CD4-positive, alpha-beta memory T cell (primary cell): ENCODE data around the gene FOXJ3. TPM values are rescaled to one million over a fixed set of nuclear protein-coding genes. Genes with fewer than 3 reads are reported as not detected.
A peak's percentile ranks its signal among the peaks of the same experiment; 100 is the strongest.

Experiments used
- CTCF ChIA-PET: fragments of 350-600 bp; sonication (Branson Sonifier 250); formaldehyde crosslinking; loops from one replicate; lab custom pipeline; 2021; ENCODE audit warnings: inconsistent platforms; ENCODE audit not compliant: partially characterized antibody; lab: Charles Lee
- POLR2A ChIA-PET: fragments of 350-600 bp; sonication (Branson Sonifier 250); formaldehyde crosslinking; loops from one replicate; lab custom pipeline; 2021; ENCODE audit not compliant: partially characterized antibody; lab: Charles Lee
- DNase-seq, 5 donors: peaks; one replicate each; pipeline versions ENCODE4 v3.0.0 to v3.0.0-alpha.2; 2020 to 2022; ENCODE audit warnings: mixed read lengths in 1 of 5
- H3K27ac ChIP-seq: one replicate; pipeline ENCODE4 v1.7.0; 2013; ENCODE audit warnings: low read depth, low read length
- H3K27me3 ChIP-seq: 2 replicates; pipeline ENCODE4 v1.7.0; 2013; ENCODE audit warnings: mild to moderate bottlenecking, low read length, moderate library complexity; ENCODE audit not compliant: insufficient read depth
- H3K36me3 ChIP-seq: 2 replicates; pipeline ENCODE4 v1.7.0; 2013; ENCODE audit warnings: mild to moderate bottlenecking, low read length, moderate library complexity; ENCODE audit not compliant: insufficient read depth
- H3K4me1 ChIP-seq: 2 replicates; pipeline ENCODE4 v1.7.0; 2013; ENCODE audit warnings: mild to moderate bottlenecking, low read length, moderate library complexity; ENCODE audit not compliant: insufficient read depth
- H3K4me3 ChIP-seq, 2 donors: one replicate each; pipeline ENCODE4 v1.7.0; 2013; ENCODE audit warnings: low read length in 2 of 2, mild to moderate bottlenecking in 1 of 2
- H3K9me3 ChIP-seq, 2 donors: one replicate each; pipeline ENCODE4 v1.7.0; 2013; ENCODE audit warnings: low read length in 2 of 2, control low read depth in 1 of 2; ENCODE audit not compliant: control insufficient read depth in 1 of 2
- H3K27ac Mint-ChIP-seq, 7 donors: one replicate each; pipeline ENCODE4 v1.8.0; 2020 to 2021; ENCODE audit warnings: mixed read lengths in 7 of 7, mild to moderate bottlenecking in 6 of 7, inconsistent platforms in 3 of 7, moderate library complexity in 3 of 7
- H3K27me3 Mint-ChIP-seq, 2 donors: one replicate each; pipeline ENCODE4 v1.8.0; 2020 to 2021; ENCODE audit warnings: mixed read lengths in 2 of 2
- H3K36me3 Mint-ChIP-seq, 2 donors: one replicate each; pipeline ENCODE4 v1.8.0; 2020 to 2021; ENCODE audit warnings: mixed read lengths in 2 of 2, inconsistent platforms in 1 of 2, mild to moderate bottlenecking in 1 of 2
- H3K4me1 Mint-ChIP-seq, 4 donors: one replicate each; pipeline ENCODE4 v1.8.0; 2020 to 2021; ENCODE audit warnings: mixed read lengths in 4 of 4, mild to moderate bottlenecking in 1 of 4
- H3K4me3 Mint-ChIP-seq, 8 donors: one replicate each; pipeline ENCODE4 v1.8.0; 2020 to 2021; ENCODE audit warnings: mixed read lengths in 8 of 8, mild to moderate bottlenecking in 7 of 8, moderate library complexity in 6 of 8, inconsistent platforms in 3 of 8
- H3K9me3 Mint-ChIP-seq, 8 donors: one replicate each; pipeline ENCODE4 v1.8.0; 2020 to 2021; ENCODE audit warnings: mixed read lengths in 8 of 8, mild to moderate bottlenecking in 5 of 8, inconsistent platforms in 3 of 8, moderate library complexity in 1 of 8
- intact Hi-C: fragments of 100-400 bp; cut with micrococcal nuclease; formaldehyde crosslinking; loops from one replicate; pipeline ENCODE4 v1.15.1; 2023
- polyA plus RNA-seq, 2 donors: library from polyadenylated mRNA; unstranded; fragments of 300-500 nt; fragmentation: Illumina TruSeq; gene quantifications; one replicate each; pipeline ENCODE4 v1.2.3, GENCODE V29; 2021
- total RNA-seq, 2 experiments: library from RNA; stranded (reverse); gene quantifications; one replicate each; pipeline ENCODE4 v1.2.3, GENCODE V29; 2021

FOXJ3 gene
- total and polyA plus RNA-seq, 4 experiments from 2014 or later = 23.7 to 102 (median 72.0) TPM

DNA sequence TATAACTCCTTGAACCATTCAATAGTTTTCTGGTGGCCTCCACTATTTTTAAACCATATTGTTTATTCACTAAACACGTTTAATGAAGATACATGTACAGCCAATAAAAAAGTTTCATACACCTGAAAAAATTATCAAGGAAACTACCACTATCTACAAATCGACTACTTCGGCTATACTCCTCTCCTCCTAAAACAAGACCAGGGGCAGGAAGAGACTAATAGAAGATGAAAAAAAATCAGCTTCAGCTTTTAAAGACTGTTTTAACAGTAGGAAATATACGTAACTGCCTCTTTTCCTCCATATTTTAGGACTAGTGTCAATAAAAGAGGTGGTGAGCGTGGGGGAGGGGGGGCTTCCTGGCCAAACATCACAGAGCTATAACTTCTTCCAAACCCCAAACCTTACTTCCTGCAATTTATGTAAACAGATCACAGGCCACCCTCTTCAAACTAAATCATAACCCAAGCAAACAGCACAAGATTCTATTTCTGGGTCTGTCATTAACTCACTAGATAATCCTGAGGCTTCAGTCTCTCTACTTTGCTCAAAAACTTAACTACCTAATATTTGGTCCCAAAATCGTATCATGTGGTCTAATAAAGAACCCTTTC lies 15.1 kb downstream of the FOXJ3 start:
- Mint-ChIP-seq H3K9me3 (no peaks in the 10 kb centered on the region), H3K27ac (peak overlapping the region; percentile 85 to 94 (median 91)), H3K36me3 (peaks cover 0 to 16% of the 10 kb centered on the region in 2 donors), H3K4me3 (peak overlapping the region; percentile 73 to 92 (median 82)), H3K4me1 (peaks cover 72 to 95% (median 88%) of the 10 kb centered on the region in 4 donors), H3K27me3 (no peaks in the 10 kb centered on the region)
- Histone ChIP-seq H3K36me3 (no peaks in the 10 kb centered on the region), H3K27me3 (no peaks in the 10 kb centered on the region), H3K27ac (peak overlapping the region; percentile 51), H3K4me1 (peaks cover 92% of the 10 kb centered on the region), H3K4me3 (peak overlapping the region in 1 of 2 donors; percentile 6), H3K9me3 (no peaks in the 10 kb centered on the region)
- POLR2A ChIA-PET = interaction anchor here (0.9 to 3.3 kb wide), 11 partner anchors 9 to 447 kb away, joined by 3 to 32 read pairs (median 3); partner anchors contain the start of genes C1orf50, CCDC30, FOXJ3 and P3H1
- DNase-seq = peak; percentile 54 to 66 (median 62)
- intact Hi-C loops = loop anchor here (1.0 to 10.0 kb wide), 2 partner anchors 15 to 255 kb away; partner anchors contain the start of gene FOXJ3
- CTCF ChIA-PET = interaction anchor here (0.7 to 1.9 kb wide), 3 partner anchors 18 to 146 kb away, joined by 3 to 9 read pairs (median 4); no protein-coding TSS in a partner anchor

DNA sequence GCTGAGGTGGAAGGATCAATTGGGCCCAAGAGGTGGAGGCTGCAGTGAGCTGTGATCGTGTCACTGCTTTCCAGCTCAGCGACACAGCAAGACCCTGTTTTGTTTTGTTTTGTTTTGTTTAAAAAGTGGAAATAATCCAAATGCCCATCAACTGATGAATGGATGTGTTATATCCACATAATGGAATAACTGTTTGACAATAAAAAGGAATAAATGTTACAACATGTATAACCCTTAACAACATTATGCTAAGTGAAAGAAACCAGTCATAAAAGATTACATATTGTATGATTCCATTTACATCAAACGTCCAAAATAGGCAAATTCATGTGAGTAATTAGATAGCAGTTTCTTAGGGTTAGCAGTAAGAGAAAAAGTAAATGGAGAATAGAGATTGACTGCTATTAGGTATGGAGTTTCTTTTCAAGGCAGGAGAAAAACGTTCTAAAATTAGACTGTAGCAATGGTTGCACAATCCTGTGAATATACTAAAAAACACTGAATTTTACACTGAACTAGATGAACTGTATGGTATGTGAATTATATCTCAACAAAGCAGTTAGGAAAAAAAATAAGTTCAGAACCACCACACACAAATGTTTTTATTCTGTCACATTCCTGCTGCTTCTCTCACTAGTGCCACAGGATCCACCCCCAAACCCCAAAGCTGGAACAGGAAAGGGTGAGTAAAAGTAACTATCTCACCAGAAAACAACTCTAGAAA lies 15.7 kb downstream of the FOXJ3 start:
- peak in 3 of 5 donors; percentile 5 to 59 (median 23) for DNase-seq
- no peaks in the 10 kb centered on the region for H3K27me3 Mint-ChIP-seq

GRCh38 chr1:42318601-42319000 lies 16.4 kb downstream of the FOXJ3 start:
- H3K27me3 ChIP-seq = no peaks in the 10 kb centered on the region
- intact Hi-C loops = loop anchor here (10.0 kb wide), 1 partner anchor 256 kb away; no protein-coding TSS in a partner anchor
- peak overlapping the region; percentile 51 for H3K27ac ChIP-seq

More for the DNA sequence above, 15.7 kb downstream of the FOXJ3 start:
- Histone ChIP-seq H3K36me3 (no peaks in the 10 kb centered on the region), H3K27me3 (no peaks in the 10 kb centered on the region), H3K4me3 (peak overlapping the region in 1 of 2 donors; percentile 6), H3K4me1 (peaks cover 92% of the 10 kb centered on the region), H3K27ac (peak overlapping the region; percentile 51), H3K9me3 (no peaks in the 10 kb centered on the region)
- H3K27ac Mint-ChIP-seq = peak overlapping the region; percentile 85 to 94 (median 91)
- H3K36me3 Mint-ChIP-seq = peaks cover 2 to 16% of the 10 kb centered on the region in 2 donors
- peaks cover 73 to 95% (median 88%) of the 10 kb centered on the region in 4 donors for H3K4me1 Mint-ChIP-seq
- peak overlapping the region; percentile 73 to 92 (median 82) for H3K4me3 Mint-ChIP-seq
- intact Hi-C loops = loop anchor here (10.0 kb wide), 1 partner anchor 256 kb away; no protein-coding TSS in a partner anchor
- H3K9me3 Mint-ChIP-seq = peaks cover 0 to 2% (median 0%) of the 10 kb centered on the region in 8 donors
- ChIA-PET POLR2A (interaction anchor here (0.8 to 3.3 kb wide), 10 partner anchors 10 to 138 kb away, joined by 3 to 32 read pairs (median 4); partner anchors contain the start of genes FOXJ3 and PPCS), CTCF (interaction anchor here (0.7 to 1.9 kb wide), 4 partner anchors 13 to 146 kb away, joined by 3 to 9 read pairs (median 4); no protein-coding TSS in a partner anchor)

DNA sequence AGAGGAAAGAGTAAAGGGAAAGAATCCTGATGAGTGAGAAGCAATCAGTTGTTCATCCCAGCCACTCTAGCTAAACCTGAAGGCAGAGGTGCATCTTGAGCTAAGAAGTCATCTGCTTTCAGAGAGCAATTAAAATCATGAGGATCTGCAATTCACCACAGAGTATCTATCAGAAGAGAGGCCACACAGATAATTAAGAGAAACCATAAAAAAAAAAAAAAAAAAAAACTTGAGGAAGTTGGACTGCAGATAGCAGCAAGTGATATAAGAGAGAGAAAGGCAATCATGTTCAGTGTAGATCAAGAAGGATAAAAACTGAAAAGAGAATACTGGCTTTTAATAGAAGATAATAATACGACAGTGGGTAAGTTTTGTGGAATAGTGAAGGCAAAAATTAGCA lies 17.7 kb downstream of the FOXJ3 start:
- Histone ChIP-seq H3K36me3 (no peaks in the 10 kb centered on the region), H3K4me3 (no peak overlapping the region), H3K9me3 (no peaks in the 10 kb centered on the region), H3K4me1 (peaks cover 95% of the 10 kb centered on the region), H3K27ac (no peak overlapping the region), H3K27me3 (no peaks in the 10 kb centered on the region)
- Mint-ChIP-seq H3K27me3 (no peaks in the 10 kb centered on the region), H3K4me1 (peaks cover 73 to 100% (median 90%) of the 10 kb centered on the region in 4 donors), H3K9me3 (peaks cover 0 to 2% (median 0%) of the 10 kb centered on the region in 8 donors), H3K4me3 (peak overlapping the region in 7 of 8 donors; percentile 32 to 90 (median 65)), H3K27ac (peak overlapping the region; percentile 57 to 93 (median 84)), H3K36me3 (peaks cover 2 to 6% of the 10 kb centered on the region in 2 donors)
- ChIA-PET POLR2A (interaction anchor here (1.0 to 3.5 kb wide), 4 partner anchors 11 to 450 kb away, joined by 3 to 19 read pairs (median 3); partner anchors contain the start of genes C1orf50, FOXJ3, P3H1 and YBX1), CTCF (interaction anchor here (0.9 to 1.9 kb wide), 6 partner anchors 15 to 144 kb away, joined by 3 to 7 read pairs (median 5); no protein-coding TSS in a partner anchor)
- no peak for DNase-seq
- intact Hi-C loops = loop anchor here (10.0 kb wide), 1 partner anchor 257 kb away; no protein-coding TSS in a partner anchor

More at GRCh38 chr1:42318601-42319000, 16.4 kb downstream of the FOXJ3 start:
- Histone ChIP-seq H3K9me3 (no peaks in the 10 kb centered on the region), H3K4me1 (peaks cover 98% of the 10 kb centered on the region), H3K36me3 (no peaks in the 10 kb centered on the region), H3K4me3 (no peak overlapping the region)
- ChIA-PET POLR2A (interaction anchor here (0.8 to 3.3 kb wide), 3 partner anchors 16 to 138 kb away, joined by 4 to 32 read pairs (median 4); partner anchors contain the start of genes FOXJ3 and PPCS), CTCF (interaction anchor here (1.0 kb wide), 1 partner anchor 13 kb away, joined by 3 read pairs; no protein-coding TSS in a partner anchor)
- Mint-ChIP-seq H3K4me1 (peaks cover 76 to 100% (median 92%) of the 10 kb centered on the region in 4 donors), H3K27me3 (no peaks in the 10 kb centered on the region), H3K4me3 (peak overlapping the region in 6 of 8 donors; percentile 26 to 92 (median 80)), H3K27ac (peak overlapping the region; percentile 60 to 94 (median 89)), H3K36me3 (peaks cover 2 to 15% of the 10 kb centered on the region in 2 donors), H3K9me3 (peaks cover 0 to 2% (median 0%) of the 10 kb centered on the region in 8 donors)
- no peak for DNase-seq

DNA sequence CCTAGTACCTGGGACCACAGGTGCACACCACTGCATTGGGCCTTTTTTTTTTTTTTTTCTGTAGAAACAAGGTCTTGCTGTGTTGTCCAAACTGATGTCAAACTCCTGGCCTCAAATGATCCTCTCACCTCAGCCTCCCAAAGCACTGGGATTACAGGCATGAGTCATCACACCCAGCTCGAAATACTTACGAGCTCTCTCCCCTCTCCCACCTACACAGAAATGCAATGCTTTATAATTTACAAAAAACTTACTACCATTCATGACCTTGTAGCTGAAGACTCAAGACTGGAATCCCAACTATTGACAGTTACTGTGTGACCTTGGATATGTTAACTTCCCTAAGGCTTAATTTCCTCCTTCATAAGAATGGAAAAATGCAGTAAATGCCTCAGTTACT lies 18.7 kb downstream of the FOXJ3 start:
- peaks cover 69 to 100% (median 90%) of the 10 kb centered on the region in 4 donors for H3K4me1 Mint-ChIP-seq
- Histone ChIP-seq H3K36me3 (no peaks in the 10 kb centered on the region), H3K4me3 (no peak overlapping the region), H3K27ac (no peak overlapping the region), H3K4me1 (peaks cover 95% of the 10 kb centered on the region), H3K9me3 (no peaks in the 10 kb centered on the region), H3K27me3 (no peaks in the 10 kb centered on the region)
- intact Hi-C loops = loop anchor here (10.0 kb wide), 1 partner anchor 259 kb away; no protein-coding TSS in a partner anchor
- H3K27ac Mint-ChIP-seq = peak overlapping the region in 4 of 7 donors; percentile 3 to 58 (median 48)
- H3K36me3 Mint-ChIP-seq = peaks cover 0 to 2% of the 10 kb centered on the region in 2 donors
- no peaks in the 10 kb centered on the region for H3K27me3 Mint-ChIP-seq
- POLR2A ChIA-PET = interaction anchor here (1.4 to 3.5 kb wide), 3 partner anchors 18 to 141 kb away, joined by 3 to 19 read pairs (median 6); partner anchors contain the start of gene FOXJ3
- H3K9me3 Mint-ChIP-seq = peaks cover 0 to 2% (median 0%) of the 10 kb centered on the region in 8 donors
- CTCF ChIA-PET = interaction anchor here (0.6 to 1.9 kb wide), 7 partner anchors 18 to 367 kb away, joined by 4 to 11 read pairs (median 4); no protein-coding TSS in a partner anchor
- peak overlapping the region in 1 of 8 donors; percentile 40 for H3K4me3 Mint-ChIP-seq
- no peak for DNase-seq

GRCh38 chr1:42315500-42315899 lies 19.5 kb downstream of the FOXJ3 start:
- Histone ChIP-seq H3K27ac (no peak overlapping the region), H3K9me3 (no peaks in the 10 kb centered on the region), H3K36me3 (no peaks in the 10 kb centered on the region), H3K4me3 (no peak overlapping the region), H3K27me3 (no peaks in the 10 kb centered on the region), H3K4me1 (peaks cover 88% of the 10 kb centered on the region)
- Mint-ChIP-seq H3K9me3 (peaks cover 0 to 2% (median 0%) of the 10 kb centered on the region in 8 donors), H3K4me3 (peak overlapping the region in 5 of 8 donors; percentile 18 to 32 (median 22)), H3K4me1 (peaks cover 72 to 100% (median 89%) of the 10 kb centered on the region in 4 donors), H3K36me3 (peaks cover 6 to 9% of the 10 kb centered on the region in 2 donors), H3K27me3 (no peaks in the 10 kb centered on the region), H3K27ac (peak overlapping the region in 6 of 7 donors; percentile 25 to 77 (median 53))
- intact Hi-C loops = loop anchor here (2.0 to 10.0 kb wide), 2 partner anchors 141 to 259 kb away; partner anchors contain the start of genes PPCS and ZMYND12
- POLR2A ChIA-PET = interaction anchor here (1.4 to 3.5 kb wide), 3 partner anchors 19 to 141 kb away, joined by 3 to 19 read pairs (median 6); partner anchors contain the start of gene FOXJ3
- DNase-seq = no peak
- CTCF ChIA-PET = interaction anchor here (1.2 to 1.8 kb wide), 3 partner anchors 19 to 35 kb away, joined by 4 to 11 read pairs (median 7); no protein-coding TSS in a partner anchor
